GM23338 (cell line): ENCODE data around the gene GAK. TPM values are rescaled to one million over a fixed set of nuclear protein-coding genes. Genes with fewer than 3 reads are reported as not detected.

Source experiments
- ATAC-seq: fragments of 200-7000 bp; cut with Tn5 transposase; 3 replicates; pipeline ENCODE4 v1.9.1; 2020
- DNase-seq: peaks from one replicate; pipeline ENCODE4 v3.0.0-alpha.2; 2015; ENCODE audit warnings: low spot score
- H2AFZ ChIP-seq: fragments of 200-600 bp; sonication (generic); 2 replicates; pipeline ENCODE4 v1.8.0; 2016; ENCODE audit warnings: antibody characterized with exemption, mild to moderate bottlenecking, moderate library complexity
- H3F3A ChIP-seq: fragments of 200-600 bp; sonication (generic); replicated peaks from 2 replicates; pipeline ENCODE4 v1.8.0; 2017; ENCODE audit warnings: antibody characterized with exemption, mixed run types, low read depth
- H3K27ac ChIP-seq: fragments of 200-600 bp; sonication (generic); 2 replicates; pipeline ENCODE4 v1.6.1; 2016; ENCODE audit warnings: low read depth
- H3K27me3 ChIP-seq: fragments of 200-600 bp; sonication (generic); 2 replicates; pipeline ENCODE4 v1.8.0; 2016; ENCODE audit warnings: mild to moderate bottlenecking, mixed run types, moderate library complexity; ENCODE audit not compliant: insufficient read depth
- H3K36me3 ChIP-seq: fragments of 200-600 bp; sonication (generic); 2 replicates; pipeline ENCODE4 v1.8.0; 2016; ENCODE audit warnings: mild to moderate bottlenecking; ENCODE audit not compliant: insufficient read depth
- H3K4me1 ChIP-seq: fragments of 200-600 bp; sonication (generic); 2 replicates; pipeline ENCODE4 v1.8.0; 2016; ENCODE audit warnings: mild to moderate bottlenecking, moderate library complexity; ENCODE audit not compliant: insufficient read depth
- H3K4me2 ChIP-seq: fragments of 200-600 bp; sonication (generic); 2 replicates; pipeline ENCODE4 v1.7.1; 2017; ENCODE audit warnings: mixed run types
- H3K4me3 ChIP-seq: fragments of 200-600 bp; sonication (generic); 2 replicates; pipeline ENCODE4 v1.6.1; 2016; ENCODE audit warnings: mixed run types
- H3K79me2 ChIP-seq: fragments of 200-600 bp; sonication (generic); replicated peaks from 2 replicates; pipeline ENCODE4 v1.8.0; 2017; ENCODE audit warnings: mild to moderate bottlenecking; ENCODE audit not compliant: insufficient read depth
- H3K9me2 ChIP-seq: fragments of 200-600 bp; sonication (generic); 2 replicates; pipeline ENCODE4 v1.8.0; 2017; ENCODE audit not compliant: insufficient read depth
- H4K20me1 ChIP-seq: fragments of 200-600 bp; sonication (generic); replicated peaks from 2 replicates; pipeline ENCODE4 v1.8.0; 2017; ENCODE audit warnings: mild to moderate bottlenecking; ENCODE audit not compliant: insufficient read depth
- H3K27ac Mint-ChIP-seq: 2 replicates; pipeline ENCODE4 v1.8.0; 2020; ENCODE audit warnings: inconsistent platforms, mild to moderate bottlenecking, moderate library complexity, mixed read lengths
- H3K27me3 Mint-ChIP-seq: 3 replicates; pipeline ENCODE4 v1.8.0; 2022; ENCODE audit warnings: low read depth, mild to moderate bottlenecking, moderate library complexity, mixed read lengths, inconsistent platforms; ENCODE audit not compliant: insufficient read depth, poor library complexity
- H3K36me3 Mint-ChIP-seq: 3 replicates; pipeline ENCODE4 v1.8.0; 2021; ENCODE audit warnings: low read depth, mild to moderate bottlenecking, inconsistent platforms, moderate library complexity, mixed read lengths
- H3K4me1 Mint-ChIP-seq: 3 replicates; pipeline ENCODE4 v1.8.0; 2020; ENCODE audit warnings: mild to moderate bottlenecking, inconsistent platforms, mixed read lengths
- H3K4me3 Mint-ChIP-seq: 3 replicates; pipeline ENCODE4 v1.8.0; 2021; ENCODE audit warnings: moderate library complexity, mild to moderate bottlenecking, inconsistent platforms, mixed read lengths
- H3K9me3 Mint-ChIP-seq: 3 replicates; pipeline ENCODE4 v1.8.0; 2020; ENCODE audit warnings: moderate library complexity, mild to moderate bottlenecking, inconsistent platforms, mixed read lengths
- CTCF ChIP-seq, 2 experiments: fragments of 200-600 bp in 1 of 2; sonication (generic) in 1 of 2; conservative IDR thresholded peaks; 2 replicates each; pipeline versions ENCODE4 v1.5.1 to v1.6.1; 2016 to 2017; ENCODE audit warnings: antibody characterized with exemption in 2 of 2, low read depth in 2 of 2, mild to moderate bottlenecking in 2 of 2, moderate library complexity in 1 of 2
- ETS1 ChIP-seq: IDR thresholded peaks from 2 replicates; pipeline ENCODE4 v1.6.1; 2016; ENCODE audit warnings: antibody characterized with exemption
- NANOG ChIP-seq: IDR thresholded peaks from 2 replicates; pipeline ENCODE4 v1.6.1; 2016; ENCODE audit warnings: antibody characterized with exemption, borderline replicate concordance
- POLR2AphosphoS5 ChIP-seq: IDR thresholded peaks from 2 replicates; pipeline ENCODE4 v1.6.1; 2016; ENCODE audit warnings: antibody characterized with exemption, low read depth
- REST ChIP-seq: IDR thresholded peaks from one replicate; pipeline ENCODE4 v1.6.1; 2018; ENCODE audit warnings: antibody characterized with exemption; ENCODE audit not compliant: unreplicated experiment
- ZNF114 ChIP-seq: fragments of 250-450 bp; sonication (Bioruptor Pico); IDR thresholded peaks from 2 replicates; pipeline ENCODE4 v1.5.0; 2020; ENCODE audit warnings: mild to moderate bottlenecking, moderate library complexity
- ZNF331 ChIP-seq: fragments of 250-450 bp; sonication (Bioruptor Pico); IDR thresholded peaks from 2 replicates; pipeline ENCODE4 v1.5.0; 2020; ENCODE audit warnings: low read depth, mild to moderate bottlenecking, moderate library complexity
- ZNF462 ChIP-seq: fragments of 250-450 bp; sonication (Bioruptor Pico); IDR thresholded peaks from 2 replicates; pipeline ENCODE4 v1.5.0; 2020; ENCODE audit warnings: mild to moderate bottlenecking, moderate library complexity
- polyA plus RNA-seq: library from polyadenylated mRNA; unstranded; fragments of >200 nt; fragmentation: Nextera tagmentation; extraction: Ambion mirVana; gene quantifications from 2 replicates; pipeline ENCODE4 v1.2.1, GENCODE V29; 2016
- total RNA-seq: library from RNA; depleted of rRNA; stranded (reverse); fragments of >200 nt; shearing (Covaris generic); gene quantifications from 2 replicates; pipeline ENCODE4 v1.2.3, GENCODE V29; 2014

GAK gene
- total and polyA plus RNA-seq, 2 experiments from 2014 or later, result 48.5 to 124 TPM

GRCh38 chr4:924107-925096 is 7.7 kb downstream of the GAK start (continued):
- TF ChIP-seq REST (no peak), ZNF114 (no peak), NANOG (no peak)

GRCh38 chr4:921830-922331 is 10.2 kb downstream of the GAK start:
- ATAC-seq (no peak), DNase-seq (no peak)
- Mint-ChIP-seq H3K27ac (no peak overlapping the region), H3K4me3 (no peak overlapping the region), H3K27me3 (peaks cover 8% of the 10 kb centered on the region), H3K4me1 (peaks cover 21% of the 10 kb centered on the region), H3K9me3 (no peaks in the 10 kb centered on the region), H3K36me3 (no peaks in the 10 kb centered on the region; the same call in 2 of the 3 replicates)
- H3K27ac ChIP-seq, result no peak overlapping the region; the same call in 1 of the 2 replicates
- no peaks in the 10 kb centered on the region for H3K4me1 ChIP-seq
- no peaks in the 10 kb centered on the region for H3K36me3 ChIP-seq
- H3K9me2 ChIP-seq, result no peaks in the 10 kb centered on the region
- TF ChIP-seq CTCF (conservative IDR thresholded peaks at IDR 0.05; ENCODE audit: low read depth in 2 of 2), result no peak
- TF ChIP-seq ZNF462, result no peak
- TF ChIP-seq POLR2AphosphoS5, result no peak
- TF ChIP-seq ETS1, result no peak
- no peak for TF ChIP-seq ZNF331
- no peak overlapping the region for H2AFZ ChIP-seq
- peaks cover 94% of the 10 kb centered on the region for H3K79me2 ChIP-seq
- H3K27me3 ChIP-seq, result no peaks in the 10 kb centered on the region
- H3K4me3 ChIP-seq, result no peak overlapping the region
- H3F3A ChIP-seq, result no peaks in the 10 kb centered on the region
- no peak overlapping the region for H3K4me2 ChIP-seq
- H4K20me1 ChIP-seq, result peaks cover 42% of the 10 kb centered on the region
